Activated B cell treated with CpG ODN at 0.5 μM for 24 hours (primary cell): ENCODE measurements around the gene HOXB5. TPM values are rescaled to one million over a fixed set of nuclear protein-coding genes. Genes with fewer than 3 reads are reported as not detected.

Experiments
- ATAC-seq: fragments of 200-7000 bp; cut with Tn5 transposase; one replicate; pipeline ENCODE4 v1.10.0; 2021; ENCODE audit warnings: low read depth, mild to moderate bottlenecking, moderate library complexity
- CTCF ChIA-PET: fragments of 350-600 bp; sonication (Branson Sonifier 250); formaldehyde crosslinking; loops from one replicate; lab custom pipeline; 2021; ENCODE audit warnings: antibody characterized with exemption; lab: Charles Lee
- POLR2A ChIA-PET: fragments of 350-600 bp; sonication (Branson Sonifier 250); formaldehyde crosslinking; loops from one replicate; lab custom pipeline; 2021; ENCODE audit warnings: antibody characterized with exemption; lab: Charles Lee
- DNase-seq: peaks from one replicate; pipeline ENCODE4 v3.0.0; 2022
- H3K27ac Mint-ChIP-seq: one replicate; pipeline ENCODE4 v1.8.0; 2020; ENCODE audit warnings: mixed read lengths
- H3K27me3 Mint-ChIP-seq: one replicate; pipeline ENCODE4 v1.8.0; 2021; ENCODE audit warnings: mixed read lengths
- H3K36me3 Mint-ChIP-seq: one replicate; pipeline ENCODE4 v1.8.0; 2021; ENCODE audit warnings: low read depth, mixed read lengths
- H3K4me1 Mint-ChIP-seq: one replicate; pipeline ENCODE4 v1.8.0; 2021; ENCODE audit warnings: mixed read lengths
- H3K4me3 Mint-ChIP-seq: one replicate; pipeline ENCODE4 v1.8.0; 2020; ENCODE audit warnings: mild to moderate bottlenecking, mixed read lengths
- H3K9me3 Mint-ChIP-seq: one replicate; pipeline ENCODE4 v1.8.0; 2020; ENCODE audit warnings: mixed read lengths
- intact Hi-C: fragments of 100-400 bp; cut with micrococcal nuclease; formaldehyde crosslinking; loops from one replicate; pipeline ENCODE4 v1.15.1; 2024
- total RNA-seq: library from RNA; stranded (reverse); gene quantifications from 2 replicates; pipeline ENCODE4 v1.2.3, GENCODE V29; 2022
- TF ChIP-seq, protein P1 (sequence below): fragments of 200-600 bp; IDR thresholded peaks from one replicate; pipeline ENCODE4 v1.8.0; 2022; ENCODE audit warnings: antibody characterized with exemption, mild to moderate bottlenecking

The HOXB5 gene
- total RNA-seq, 1 donor from 2014 or later = not detected

DNA sequence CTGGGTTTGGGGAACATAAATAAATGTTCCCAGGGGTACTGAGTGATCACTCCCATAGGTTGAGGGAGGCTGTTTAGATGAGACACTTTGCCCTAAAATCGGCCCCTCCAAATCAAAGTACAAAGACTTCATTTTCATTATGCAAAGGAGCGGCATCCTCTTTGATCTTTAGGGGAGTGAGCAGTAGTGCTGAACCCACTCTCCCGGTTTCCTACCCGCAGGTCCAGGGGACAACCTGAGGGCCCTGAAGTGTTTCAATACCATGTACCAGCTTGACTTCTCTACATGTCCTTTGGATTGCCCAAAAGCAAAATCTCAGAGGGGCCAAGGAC lies 7.6 kb upstream of the HOXB5 start:
- ChIA-PET POLR2A (interaction anchor here (0.7 to 1.4 kb wide), 3 partner anchors 9 to 39 kb away, joined by 3 to 7 read pairs (median 5); no protein-coding TSS in a partner anchor), CTCF (interaction anchor here (0.8 to 1.5 kb wide), 3 partner anchors 21 to 306 kb away, joined by 3 read pairs; no protein-coding TSS in a partner anchor)
- no peak overlapping the region for H3K4me3 Mint-ChIP-seq
- peaks cover 26% of the 10 kb centered on the region for H3K4me1 Mint-ChIP-seq
- no peak for DNase-seq
- no peak for ATAC-seq
- H3K27ac Mint-ChIP-seq = no peak overlapping the region
- intact Hi-C loops = no loop called here
- no peaks in the 10 kb centered on the region for H3K36me3 Mint-ChIP-seq
- H3K27me3 Mint-ChIP-seq = peaks cover 74% of the 10 kb centered on the region
- H3K9me3 Mint-ChIP-seq = no peaks in the 10 kb centered on the region
- TF ChIP-seq, protein P1, sequence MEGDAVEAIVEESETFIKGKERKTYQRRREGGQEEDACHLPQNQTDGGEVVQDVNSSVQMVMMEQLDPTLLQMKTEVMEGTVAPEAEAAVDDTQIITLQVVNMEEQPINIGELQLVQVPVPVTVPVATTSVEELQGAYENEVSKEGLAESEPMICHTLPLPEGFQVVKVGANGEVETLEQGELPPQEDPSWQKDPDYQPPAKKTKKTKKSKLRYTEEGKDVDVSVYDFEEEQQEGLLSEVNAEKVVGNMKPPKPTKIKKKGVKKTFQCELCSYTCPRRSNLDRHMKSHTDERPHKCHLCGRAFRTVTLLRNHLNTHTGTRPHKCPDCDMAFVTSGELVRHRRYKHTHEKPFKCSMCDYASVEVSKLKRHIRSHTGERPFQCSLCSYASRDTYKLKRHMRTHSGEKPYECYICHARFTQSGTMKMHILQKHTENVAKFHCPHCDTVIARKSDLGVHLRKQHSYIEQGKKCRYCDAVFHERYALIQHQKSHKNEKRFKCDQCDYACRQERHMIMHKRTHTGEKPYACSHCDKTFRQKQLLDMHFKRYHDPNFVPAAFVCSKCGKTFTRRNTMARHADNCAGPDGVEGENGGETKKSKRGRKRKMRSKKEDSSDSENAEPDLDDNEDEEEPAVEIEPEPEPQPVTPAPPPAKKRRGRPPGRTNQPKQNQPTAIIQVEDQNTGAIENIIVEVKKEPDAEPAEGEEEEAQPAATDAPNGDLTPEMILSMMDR = no peak

DNA sequence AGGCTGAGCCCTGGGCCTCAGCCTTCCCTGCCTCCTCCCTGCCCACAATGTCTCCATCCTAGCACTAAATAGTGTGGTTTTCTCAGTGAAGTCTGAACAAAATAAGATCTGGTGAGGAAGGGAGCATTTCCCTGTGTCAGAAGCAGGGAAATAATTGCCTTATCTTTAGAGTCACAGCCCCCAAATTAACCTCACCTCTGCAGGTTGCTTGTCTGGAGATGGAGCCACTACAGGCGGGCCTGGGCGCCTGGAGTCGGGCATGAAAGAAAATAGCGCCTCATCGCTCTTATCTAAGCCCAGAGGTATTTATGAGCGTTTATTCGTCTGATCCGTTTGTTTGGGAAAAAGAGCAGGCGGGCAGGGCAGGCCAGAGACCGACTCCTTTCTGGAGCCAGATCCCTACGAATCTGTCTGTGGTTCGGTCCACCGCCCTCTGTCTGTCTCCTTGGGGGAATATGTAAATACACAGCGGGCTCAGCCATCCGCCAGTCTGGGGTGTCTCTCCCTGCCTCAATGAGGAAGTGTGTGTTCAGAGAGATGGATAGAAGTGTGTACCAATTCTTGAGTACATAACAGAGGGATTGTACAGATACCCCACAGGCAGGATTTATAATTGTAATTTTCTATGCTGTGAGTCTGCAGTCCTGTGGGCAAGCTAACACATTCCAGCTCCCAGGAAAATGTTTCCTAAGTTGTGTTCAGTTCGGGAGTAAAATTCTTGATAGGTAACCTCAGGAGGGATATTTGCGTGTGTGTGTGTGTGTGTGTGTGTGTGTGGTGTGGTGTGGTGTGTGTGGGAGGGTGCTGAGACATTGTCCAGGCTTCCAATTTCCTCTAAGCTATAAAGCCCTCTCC lies 6.9 kb upstream of the HOXB5 start:
- H3K9me3 Mint-ChIP-seq = no peaks in the 10 kb centered on the region
- H3K36me3 Mint-ChIP-seq = no peaks in the 10 kb centered on the region
- intact Hi-C loops = no loop called here
- H3K27ac Mint-ChIP-seq = no peak overlapping the region
- POLR2A ChIA-PET = interaction anchor here (0.7 to 1.4 kb wide), 2 partner anchors 10 to 13 kb away, joined by 5 to 7 read pairs; no protein-coding TSS in a partner anchor
- CTCF ChIA-PET = interaction anchor here (1.0 to 1.5 kb wide), 2 partner anchors 292 to 306 kb away, joined by 3 read pairs; no protein-coding TSS in a partner anchor
- H3K27me3 Mint-ChIP-seq = peaks cover 79% of the 10 kb centered on the region
- ATAC-seq (no peak), DNase-seq (no peak)
- H3K4me3 Mint-ChIP-seq = no peak overlapping the region
- H3K4me1 Mint-ChIP-seq = peaks cover 26% of the 10 kb centered on the region
- TF ChIP-seq, protein P1 = no peak

DNA sequence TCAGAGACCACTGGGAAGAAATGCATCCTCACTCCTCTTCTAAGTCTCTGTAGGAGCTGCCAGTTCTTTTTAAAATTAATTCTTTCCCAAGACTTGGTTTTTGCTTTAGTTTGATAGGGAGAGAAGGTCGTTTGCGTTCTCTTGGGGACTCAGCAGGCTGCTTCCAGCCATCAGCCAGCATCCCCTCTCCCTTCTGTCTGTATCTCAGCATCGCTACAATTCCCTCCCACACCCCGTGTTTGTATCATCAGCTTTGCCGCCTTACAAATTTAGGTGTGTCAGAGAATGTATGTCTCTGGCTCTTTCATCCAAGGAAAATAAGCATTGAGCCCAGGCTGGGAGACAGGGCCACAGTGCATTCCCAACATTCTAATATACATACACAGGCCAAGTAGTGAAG lies 5.8 kb upstream of the HOXB5 start:
- H3K27me3 Mint-ChIP-seq = peaks cover 76% of the 10 kb centered on the region
- intact Hi-C loops = loop anchor here (5.0 to 10.0 kb wide), 2 partner anchors 148 to 445 kb away; no protein-coding TSS in a partner anchor
- POLR2A ChIA-PET = no interaction called here
- CTCF ChIA-PET = interaction anchor here (1.0 kb wide), 1 partner anchor 17 kb away, joined by 3 read pairs; no protein-coding TSS in a partner anchor
- no peak overlapping the region for H3K27ac Mint-ChIP-seq
- H3K36me3 Mint-ChIP-seq = no peaks in the 10 kb centered on the region
- no peaks in the 10 kb centered on the region for H3K9me3 Mint-ChIP-seq
- no peak overlapping the region for H3K4me3 Mint-ChIP-seq
- TF ChIP-seq, protein P1 = no peak
- H3K4me1 Mint-ChIP-seq = peaks cover 24% of the 10 kb centered on the region
- ATAC-seq (no peak), DNase-seq (no peak)

DNA sequence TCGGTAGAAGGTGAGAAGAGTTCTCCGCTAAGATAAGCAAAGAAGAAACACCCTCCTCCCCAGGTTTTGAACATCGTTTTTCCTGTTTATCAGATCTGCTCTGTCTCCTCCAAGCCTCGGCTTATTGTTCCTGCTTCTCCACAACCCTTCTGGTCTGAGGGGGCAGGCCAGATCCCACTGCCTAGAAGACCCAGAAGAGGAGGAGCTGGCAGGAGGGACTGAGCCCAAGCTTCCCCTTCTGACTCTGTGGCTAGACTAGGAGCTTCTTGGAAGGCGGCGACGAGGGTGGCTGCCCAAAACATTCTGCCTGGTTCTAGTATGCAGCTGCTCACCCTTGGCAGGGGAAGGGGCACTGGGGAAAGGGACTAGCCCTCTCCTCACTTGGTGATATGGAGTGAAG lies 5.2 kb upstream of the HOXB5 start:
- Mint-ChIP-seq H3K4me3 (no peak overlapping the region), H3K27me3 (peaks cover 75% of the 10 kb centered on the region), H3K4me1 (peaks cover 25% of the 10 kb centered on the region), H3K27ac (no peak overlapping the region), H3K9me3 (no peaks in the 10 kb centered on the region), H3K36me3 (no peaks in the 10 kb centered on the region)
- no peak for ATAC-seq
- DNase-seq = no peak
- ChIA-PET POLR2A (no interaction called here), CTCF (interaction anchor here (1.0 to 1.4 kb wide), 2 partner anchors 17 to 27 kb away, joined by 3 to 4 read pairs; partner anchors contain the start of gene HOXB9)
- intact Hi-C loops = loop anchor here (5.0 to 10.0 kb wide), 2 partner anchors 149 to 444 kb away; no protein-coding TSS in a partner anchor
- TF ChIP-seq, protein P1 = no peak
